HepG2 (cell line): ENCODE data around the gene PSMC4. TPM values are rescaled to one million over a fixed set of nuclear protein-coding genes. Genes with fewer than 3 reads are reported as not detected.

Experiments used
- AGO1 ChIP-seq: fragments of 200-400 bp; formaldehyde crosslinking; IDR thresholded peaks from 2 replicates; pipeline ENCODE4 v1.6.1; 2017; ENCODE audit warnings: mild to moderate bottlenecking, low read depth, low read length, moderate library complexity; ENCODE audit not compliant: poor library complexity, severe bottlenecking
- AKAP8 ChIP-seq: sonication (generic); formaldehyde crosslinking; IDR thresholded peaks from 2 replicates; pipeline ENCODE4 v1.5.1; 2020; ENCODE audit warnings: mild to moderate bottlenecking, missing genetic modification reagents
- BHLHE40 ChIP-seq: IDR thresholded peaks from 2 replicates; pipeline ENCODE4 v1.6.1; 2011; ENCODE audit warnings: low read length, improper control_type of control experiment
- EEA1 ChIP-seq: sonication (generic); formaldehyde crosslinking; IDR thresholded peaks from 2 replicates; pipeline ENCODE4 v1.5.1; 2020; ENCODE audit warnings: mild to moderate bottlenecking, missing genetic modification reagents, borderline replicate concordance
- GATA4 ChIP-seq: sonication (generic); IDR thresholded peaks from 2 replicates; pipeline ENCODE4 v1.6.1; 2016; ENCODE audit warnings: antibody characterized with exemption, low read depth, borderline replicate concordance
- GATAD1 ChIP-seq: IDR thresholded peaks from 2 replicates; pipeline ENCODE4 v1.6.1; 2016; ENCODE audit warnings: missing genetic modification reagents, missing compliant biosample characterization
- KDM2A ChIP-seq: sonication (generic); formaldehyde crosslinking; IDR thresholded peaks from 2 replicates; pipeline ENCODE4 v1.4.0; 2020; ENCODE audit warnings: low read depth, missing genetic modification reagents, borderline replicate concordance
- NFYB ChIP-seq: sonication (generic); formaldehyde crosslinking; IDR thresholded peaks from 2 replicates; pipeline ENCODE4 v1.4.0; 2020; ENCODE audit warnings: missing genetic modification reagents
- SNAPC2 ChIP-seq: sonication (generic); formaldehyde crosslinking; IDR thresholded peaks from 2 replicates; pipeline ENCODE4 v1.8.1; 2022; ENCODE audit warnings: mild to moderate bottlenecking, missing genetic modification reagents
- SP4 ChIP-seq: sonication (generic); formaldehyde crosslinking; IDR thresholded peaks from 2 replicates; pipeline ENCODE4 v1.8.1; 2023; ENCODE audit warnings: mild to moderate bottlenecking, missing genetic modification reagents
- STAT5B ChIP-seq: sonication (generic); formaldehyde crosslinking; IDR thresholded peaks from 2 replicates; pipeline ENCODE4 v1.4.0; 2020; ENCODE audit warnings: missing genetic modification reagents
- TCF7L2 ChIP-seq: IDR thresholded peaks from 2 replicates; pipeline ENCODE4 v1.6.1; 2011; ENCODE audit warnings: mild to moderate bottlenecking, low read depth, low read length, moderate library complexity
- XBP1 ChIP-seq: sonication (generic); formaldehyde crosslinking; IDR thresholded peaks from 2 replicates; pipeline ENCODE4 v1.5.0; 2020; ENCODE audit warnings: missing genetic modification reagents
- ZFP62 ChIP-seq: sonication (generic); formaldehyde crosslinking; IDR thresholded peaks from 2 replicates; pipeline ENCODE4 v1.4.0; 2020; ENCODE audit warnings: missing genetic modification reagents
- ZKSCAN8 ChIP-seq: IDR thresholded peaks from 2 replicates; pipeline ENCODE4 v1.6.1; 2016; ENCODE audit warnings: borderline replicate concordance, missing genetic modification reagents, missing compliant biosample characterization
- ZNF256 ChIP-seq: sonication (generic); formaldehyde crosslinking; conservative IDR thresholded peaks from 2 replicates; pipeline ENCODE4 v1.4.0; 2020; ENCODE audit warnings: missing genetic modification reagents
- ZNF282 ChIP-seq: fragments of 450-650 bp; IDR thresholded peaks from 2 replicates; pipeline ENCODE4 v1.6.1; 2018; ENCODE audit not compliant: partially characterized antibody
- ZNF337 ChIP-seq: sonication (generic); formaldehyde crosslinking; IDR thresholded peaks from 2 replicates; pipeline ENCODE4 v1.5.1; 2020; ENCODE audit warnings: missing genetic modification reagents, low read depth, mild to moderate bottlenecking, borderline replicate concordance
- ZNF44 ChIP-seq: sonication (generic); formaldehyde crosslinking; IDR thresholded peaks from 2 replicates; pipeline ENCODE4 v1.5.1; 2020; ENCODE audit warnings: mild to moderate bottlenecking, missing genetic modification reagents
- ZNF510 ChIP-seq: sonication (generic); formaldehyde crosslinking; IDR thresholded peaks from 2 replicates; pipeline ENCODE4 v1.4.0; 2020; ENCODE audit warnings: low read depth, mild to moderate bottlenecking, missing genetic modification reagents
- polyA plus RNA-seq, 8 experiments: library from polyadenylated mRNA; depleted of rRNA in 3 of 8; stranded (reverse) in 7 of 8; unstranded in 1 of 8; fragments of >200 nt; fragmentation: Illumina TruSeq in 4 of 8; extraction: Trizol in 4 of 8; gene quantifications; 2 replicates each; pipeline versions ENCODE4 v1.2.1 to v1.2.3, GENCODE V29; 2011 to 2016; ENCODE audit warnings: low read depth in 4 of 8, missing spikeins in 1 of 8, mixed read lengths in 1 of 8; ENCODE audit not compliant: insufficient read depth in 1 of 8
- total RNA-seq, 5 experiments: library from RNA; depleted of rRNA; stranded (reverse); fragments of >200 nt; fragmentation: Illumina TruSeq; extraction: Trizol; gene quantifications; 2 replicates each; pipeline ENCODE4 v1.2.3, GENCODE V29; 2016; ENCODE audit warnings: low read depth in 1 of 5
- TF ChIP-seq, protein P1 (sequence below): sonication (generic); formaldehyde crosslinking; IDR thresholded peaks from 2 replicates; pipeline ENCODE4 v1.5.0; 2020; ENCODE audit warnings: mild to moderate bottlenecking, missing genetic modification reagents
- TF ChIP-seq, protein P2 (sequence below): sonication (generic); formaldehyde crosslinking; IDR thresholded peaks from 2 replicates; pipeline ENCODE4 v1.4.0; 2020; ENCODE audit warnings: missing genetic modification reagents
- TF ChIP-seq, protein P3 (sequence below): sonication (generic); formaldehyde crosslinking; IDR thresholded peaks from 2 replicates; pipeline ENCODE4 v1.4.0; 2020; ENCODE audit warnings: low read depth, mild to moderate bottlenecking, missing genetic modification reagents
- TF ChIP-seq, protein P4 (sequence below): sonication (generic); formaldehyde crosslinking; IDR thresholded peaks from 2 replicates; pipeline ENCODE4 v1.5.1; 2020; ENCODE audit warnings: missing genetic modification reagents, mild to moderate bottlenecking, borderline replicate concordance

Gene PSMC4
- total and polyA plus RNA-seq, 2 of the 13 experiments (the other 11 are each of a cell fraction or from before 2014, with no cell fraction given) = 49.9 to 160 TPM

DNA sequence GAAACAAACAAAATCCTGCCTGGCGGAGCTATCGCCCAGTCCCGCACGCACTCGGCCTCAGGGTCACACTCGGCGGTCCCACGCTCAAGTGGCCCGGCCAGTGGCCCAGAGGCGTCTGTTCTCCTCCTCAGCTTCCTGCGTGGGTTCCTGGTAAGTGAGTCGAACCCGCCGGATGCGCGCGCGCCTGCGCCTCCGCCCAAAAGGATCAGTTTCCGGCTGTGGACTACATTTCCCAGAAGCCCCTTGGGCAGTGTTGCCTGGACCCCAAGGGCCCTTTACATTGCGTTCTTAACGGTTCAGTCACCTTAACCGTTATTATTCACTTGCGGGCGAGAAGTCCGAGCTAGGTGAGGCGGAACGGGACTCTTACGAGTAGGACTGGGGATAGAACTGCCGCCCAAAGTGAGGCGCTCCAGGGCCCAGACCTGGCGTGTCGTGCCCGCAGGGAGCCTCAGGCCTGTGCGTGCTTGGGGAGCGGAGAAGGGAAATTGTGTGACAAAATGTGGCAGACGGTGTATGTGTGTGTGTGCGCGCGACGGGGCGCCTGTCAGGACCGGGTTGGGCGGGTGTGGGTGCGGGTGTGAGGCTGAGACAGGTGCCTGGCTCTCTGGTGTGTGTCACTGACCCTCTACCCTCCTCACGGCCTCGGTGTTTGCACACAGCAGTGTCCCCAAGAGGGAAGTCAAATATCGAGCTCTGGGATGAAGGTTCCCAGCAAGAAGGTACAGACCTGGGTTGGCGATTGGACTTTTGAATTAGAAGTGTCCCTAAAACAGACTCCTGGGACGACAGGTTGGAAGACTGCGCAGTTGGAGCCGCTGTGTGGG, 26.1 kb downstream of the PSMC4 start, which contains the start of gene ZNF546 (continued):
- no peak for TF ChIP-seq ZNF337 (CRISPR knock-in tag)
- no peak for TF ChIP-seq GATA4
- TF ChIP-seq BHLHE40 = no peak
- no peak; the same call in 1 of the 2 replicates for TF ChIP-seq NFYB
- TF ChIP-seq SP4 (CRISPR knock-in tag) = peak; percentile 54
- TF ChIP-seq XBP1 (CRISPR knock-in tag) = no peak
- no peak for TF ChIP-seq EEA1 (CRISPR knock-in tag)
- TF ChIP-seq STAT5B (CRISPR knock-in tag) = no peak
- peak; percentile 54 for TF ChIP-seq AGO1
- TF ChIP-seq KDM2A = peak; percentile 83
- TF ChIP-seq, protein P1, sequence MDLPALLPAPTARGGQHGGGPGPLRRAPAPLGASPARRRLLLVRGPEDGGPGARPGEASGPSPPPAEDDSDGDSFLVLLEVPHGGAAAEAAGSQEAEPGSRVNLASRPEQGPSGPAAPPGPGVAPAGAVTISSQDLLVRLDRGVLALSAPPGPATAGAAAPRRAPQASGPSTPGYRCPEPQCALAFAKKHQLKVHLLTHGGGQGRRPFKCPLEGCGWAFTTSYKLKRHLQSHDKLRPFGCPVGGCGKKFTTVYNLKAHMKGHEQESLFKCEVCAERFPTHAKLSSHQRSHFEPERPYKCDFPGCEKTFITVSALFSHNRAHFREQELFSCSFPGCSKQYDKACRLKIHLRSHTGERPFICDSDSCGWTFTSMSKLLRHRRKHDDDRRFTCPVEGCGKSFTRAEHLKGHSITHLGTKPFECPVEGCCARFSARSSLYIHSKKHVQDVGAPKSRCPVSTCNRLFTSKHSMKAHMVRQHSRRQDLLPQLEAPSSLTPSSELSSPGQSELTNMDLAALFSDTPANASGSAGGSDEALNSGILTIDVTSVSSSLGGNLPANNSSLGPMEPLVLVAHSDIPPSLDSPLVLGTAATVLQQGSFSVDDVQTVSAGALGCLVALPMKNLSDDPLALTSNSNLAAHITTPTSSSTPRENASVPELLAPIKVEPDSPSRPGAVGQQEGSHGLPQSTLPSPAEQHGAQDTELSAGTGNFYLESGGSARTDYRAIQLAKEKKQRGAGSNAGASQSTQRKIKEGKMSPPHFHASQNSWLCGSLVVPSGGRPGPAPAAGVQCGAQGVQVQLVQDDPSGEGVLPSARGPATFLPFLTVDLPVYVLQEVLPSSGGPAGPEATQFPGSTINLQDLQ (CRISPR knock-in tag) = no peak
- TF ChIP-seq, protein P2, sequence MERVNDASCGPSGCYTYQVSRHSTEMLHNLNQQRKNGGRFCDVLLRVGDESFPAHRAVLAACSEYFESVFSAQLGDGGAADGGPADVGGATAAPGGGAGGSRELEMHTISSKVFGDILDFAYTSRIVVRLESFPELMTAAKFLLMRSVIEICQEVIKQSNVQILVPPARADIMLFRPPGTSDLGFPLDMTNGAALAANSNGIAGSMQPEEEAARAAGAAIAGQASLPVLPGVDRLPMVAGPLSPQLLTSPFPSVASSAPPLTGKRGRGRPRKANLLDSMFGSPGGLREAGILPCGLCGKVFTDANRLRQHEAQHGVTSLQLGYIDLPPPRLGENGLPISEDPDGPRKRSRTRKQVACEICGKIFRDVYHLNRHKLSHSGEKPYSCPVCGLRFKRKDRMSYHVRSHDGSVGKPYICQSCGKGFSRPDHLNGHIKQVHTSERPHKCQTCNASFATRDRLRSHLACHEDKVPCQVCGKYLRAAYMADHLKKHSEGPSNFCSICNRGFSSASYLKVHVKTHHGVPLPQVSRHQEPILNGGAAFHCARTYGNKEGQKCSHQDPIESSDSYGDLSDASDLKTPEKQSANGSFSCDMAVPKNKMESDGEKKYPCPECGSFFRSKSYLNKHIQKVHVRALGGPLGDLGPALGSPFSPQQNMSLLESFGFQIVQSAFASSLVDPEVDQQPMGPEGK (CRISPR knock-in tag) = no peak; the same call in 1 of the 2 replicates
- TF ChIP-seq ZFP62 (CRISPR knock-in tag) = no peak
- TF ChIP-seq SNAPC2 = peak; percentile 90
- no peak for TF ChIP-seq ZNF282
- TF ChIP-seq ZNF44 = no peak
- TF ChIP-seq ZNF510 (CRISPR knock-in tag) = peak; percentile 82; the same call in 1 of the 2 replicates
- TF ChIP-seq, protein P3, sequence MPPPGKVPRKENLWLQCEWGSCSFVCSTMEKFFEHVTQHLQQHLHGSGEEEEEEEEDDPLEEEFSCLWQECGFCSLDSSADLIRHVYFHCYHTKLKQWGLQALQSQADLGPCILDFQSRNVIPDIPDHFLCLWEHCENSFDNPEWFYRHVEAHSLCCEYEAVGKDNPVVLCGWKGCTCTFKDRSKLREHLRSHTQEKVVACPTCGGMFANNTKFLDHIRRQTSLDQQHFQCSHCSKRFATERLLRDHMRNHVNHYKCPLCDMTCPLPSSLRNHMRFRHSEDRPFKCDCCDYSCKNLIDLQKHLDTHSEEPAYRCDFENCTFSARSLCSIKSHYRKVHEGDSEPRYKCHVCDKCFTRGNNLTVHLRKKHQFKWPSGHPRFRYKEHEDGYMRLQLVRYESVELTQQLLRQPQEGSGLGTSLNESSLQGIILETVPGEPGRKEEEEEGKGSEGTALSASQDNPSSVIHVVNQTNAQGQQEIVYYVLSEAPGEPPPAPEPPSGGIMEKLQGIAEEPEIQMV = peak; percentile 14; the same call in 1 of the 2 replicates
- TF ChIP-seq, protein P4, sequence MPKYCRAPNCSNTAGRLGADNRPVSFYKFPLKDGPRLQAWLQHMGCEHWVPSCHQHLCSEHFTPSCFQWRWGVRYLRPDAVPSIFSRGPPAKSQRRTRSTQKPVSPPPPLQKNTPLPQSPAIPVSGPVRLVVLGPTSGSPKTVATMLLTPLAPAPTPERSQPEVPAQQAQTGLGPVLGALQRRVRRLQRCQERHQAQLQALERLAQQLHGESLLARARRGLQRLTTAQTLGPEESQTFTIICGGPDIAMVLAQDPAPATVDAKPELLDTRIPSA = no peak
- no peak for TF ChIP-seq ZNF256 (CRISPR knock-in tag)
- peak; percentile 84 for TF ChIP-seq GATAD1 (CRISPR knock-in tag)
- TF ChIP-seq AKAP8 = no peak
- TF ChIP-seq TCF7L2 = no peak
- TF ChIP-seq ZKSCAN8 (CRISPR knock-in tag) = peak; percentile 43; the same call in 1 of the 2 replicates
